ENCODE results near the gene CCNB2.
"Not testable (repeated sequence)": the region's sequence is repeated elsewhere in the genome, so short reads cannot be mapped to it uniquely, and the experiment has no call there.

The CCNB2 gene

GRCh38 chr15:59137566-59137965, 32.6 kb downstream of the CCNB2 start:
- DNase-seq = no peak

- DNase-seq = peak; percentile 74
Measured at GRCh38 chr15:59138243-59138642, 33.3 kb downstream of the CCNB2 start.

- DNase-seq = no peak
Measured at GRCh38 chr15:59140422-59141226, 35.7 kb downstream of the CCNB2 start.

- DNase-seq = no peak
Measured at GRCh38 chr15:59143281-59143680, 38.3 kb downstream of the CCNB2 start.

GRCh38 chr15:59144594-59144993, 39.6 kb downstream of the CCNB2 start:
- DNase-seq = peak; percentile 6

GRCh38 chr15:59147666-59148065, 42.7 kb downstream of the CCNB2 start:
- DNase-seq = no peak

- no peak for DNase-seq
Measured at GRCh38 chr15:59148153-59148833, 43.3 kb downstream of the CCNB2 start.

GRCh38 chr15:59150185-59150584, 45.2 kb downstream of the CCNB2 start:
- no peak for DNase-seq

- DNase-seq = no peak
Measured at GRCh38 chr15:59152694-59153450, 47.9 kb downstream of the CCNB2 start.

GRCh38 chr15:59153466-59153865, 48.5 kb downstream of the CCNB2 start:
- no peak for DNase-seq

GRCh38 chr15:59154243-59154642, 49.3 kb downstream of the CCNB2 start:
- DNase-seq = no peak

GRCh38 chr15:59155431-59155830, 50.5 kb downstream of the CCNB2 start:
- no peak for DNase-seq

- no peak for DNase-seq
Measured at GRCh38 chr15:59157396-59157795, 52.5 kb downstream of the CCNB2 start.

- no peak for DNase-seq
Measured at GRCh38 chr15:59157840-59158700, 53.1 kb downstream of the CCNB2 start.

GRCh38 chr15:59158701-59159034, 53.7 kb downstream of the CCNB2 start:
- no peak for DNase-seq

GRCh38 chr15:59159210-59159609, 54.3 kb downstream of the CCNB2 start:
- no peak for DNase-seq

GRCh38 chr15:59160880-59161593, 56.1 kb downstream of the CCNB2 start:
- peak; percentile 15 for DNase-seq

GRCh38 chr15:59162080-59162479, 57.1 kb downstream of the CCNB2 start:
- not testable (repeated sequence) for DNase-seq

GRCh38 chr15:59165726-59166125, 60.8 kb downstream of the CCNB2 start:
- DNase-seq = peak; percentile 10

- DNase-seq = no peak
Measured at GRCh38 chr15:59166166-59166565, 61.2 kb downstream of the CCNB2 start.

- DNase-seq = no peak
Measured at GRCh38 chr15:59166601-59167265, 61.8 kb downstream of the CCNB2 start.

- no peak for DNase-seq
Measured at GRCh38 chr15:59168536-59168935, 63.6 kb downstream of the CCNB2 start.

Data from hematopoietic multipotent progenitor cell treated with erythropoietin and hydrocortisone succinate and interleukin-3 and kit ligand, for 8 days (in vitro differentiated cells).